Activated naive CD4-positive, alpha-beta T cell treated with anti-CD3 and anti-CD28 coated beads, Interleukin-2, amount 50 U/mL, for 24 hours (primary cell): ENCODE results near the gene GPC6.

ENCODE experiments used
- H3K27ac Mint-ChIP-seq: one replicate; pipeline ENCODE4 v1.8.0; 2021; ENCODE audit warnings: mild to moderate bottlenecking, mixed read lengths
- H3K27me3 Mint-ChIP-seq: one replicate; pipeline ENCODE4 v1.8.0; 2021; ENCODE audit warnings: mixed read lengths
- H3K36me3 Mint-ChIP-seq: one replicate; pipeline ENCODE4 v1.8.0; 2021; ENCODE audit warnings: mixed read lengths
- H3K4me1 Mint-ChIP-seq: one replicate; pipeline ENCODE4 v1.8.0; 2021; ENCODE audit warnings: mixed read lengths
- H3K4me3 Mint-ChIP-seq: one replicate; pipeline ENCODE4 v1.8.0; 2021; ENCODE audit warnings: mild to moderate bottlenecking, mixed read lengths
- H3K9me3 Mint-ChIP-seq: one replicate; pipeline ENCODE4 v1.8.0; 2021; ENCODE audit warnings: mixed read lengths

Gene GPC6

DNA sequence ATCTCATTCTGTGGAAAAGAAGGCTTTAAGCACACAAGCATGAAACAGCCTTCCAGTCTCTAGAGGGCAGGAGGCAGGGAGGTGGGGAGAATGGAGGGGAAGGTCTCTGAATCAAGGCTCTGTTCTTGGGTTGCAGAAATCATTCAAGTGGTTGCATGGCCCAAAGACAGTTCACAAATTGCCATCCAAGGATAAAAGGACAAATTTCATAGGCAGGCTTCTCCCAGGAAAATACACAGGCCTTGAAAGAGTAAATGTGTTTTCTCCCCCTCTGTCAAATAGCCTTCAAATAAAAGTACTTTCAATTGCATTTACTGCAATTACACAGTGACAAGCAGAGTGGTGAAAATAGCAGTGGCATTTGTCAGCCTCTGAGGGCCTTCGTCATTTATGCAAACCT lies 802.0 kb downstream of the GPC6 start:
- Mint-ChIP-seq H3K27ac (no peak overlapping the region), H3K36me3 (no peaks in the 10 kb centered on the region), H3K9me3 (no peaks in the 10 kb centered on the region), H3K27me3 (peaks cover 2% of the 10 kb centered on the region), H3K4me1 (no peaks in the 10 kb centered on the region), H3K4me3 (no peak overlapping the region)

DNA sequence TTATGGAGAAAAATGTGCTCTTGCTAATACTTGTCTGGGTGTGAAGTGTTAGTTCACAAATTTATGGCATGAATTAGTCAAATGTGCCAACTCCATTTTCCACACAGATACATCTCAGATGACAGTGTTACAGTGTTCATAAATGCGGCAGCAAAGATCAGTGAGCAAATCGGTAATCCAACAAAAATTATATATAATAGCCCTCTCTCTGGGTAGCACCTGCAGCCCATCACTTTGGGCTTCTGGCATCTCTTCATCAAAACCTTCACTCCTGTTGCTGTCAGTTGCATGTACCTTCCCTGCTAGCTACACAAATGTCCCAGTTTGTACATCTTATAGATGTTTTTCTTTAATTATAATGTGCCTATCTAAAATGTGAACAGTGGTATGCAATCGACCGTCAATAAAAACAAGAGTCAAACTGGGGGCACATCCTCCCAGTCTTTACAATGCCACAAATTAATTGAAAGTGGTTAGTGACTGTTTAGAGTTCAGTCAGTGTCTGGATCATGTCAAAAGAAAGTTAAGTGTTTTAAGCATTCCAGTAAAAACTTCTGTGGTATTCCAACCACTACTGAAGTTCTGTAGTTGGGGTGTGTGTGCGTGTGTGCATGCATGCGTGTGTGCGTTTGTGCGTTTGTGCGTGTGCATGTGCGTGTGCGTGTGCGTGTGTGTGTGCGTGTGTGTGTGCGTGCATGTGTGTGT lies 804.0 kb downstream of the GPC6 start:
- H3K27me3 Mint-ChIP-seq: peaks cover 2% of the 10 kb centered on the region
- no peaks in the 10 kb centered on the region for H3K9me3 Mint-ChIP-seq
- H3K36me3 Mint-ChIP-seq: no peaks in the 10 kb centered on the region
- H3K27ac Mint-ChIP-seq: no peak overlapping the region
- H3K4me1 Mint-ChIP-seq: no peaks in the 10 kb centered on the region
- H3K4me3 Mint-ChIP-seq: no peak overlapping the region

DNA sequence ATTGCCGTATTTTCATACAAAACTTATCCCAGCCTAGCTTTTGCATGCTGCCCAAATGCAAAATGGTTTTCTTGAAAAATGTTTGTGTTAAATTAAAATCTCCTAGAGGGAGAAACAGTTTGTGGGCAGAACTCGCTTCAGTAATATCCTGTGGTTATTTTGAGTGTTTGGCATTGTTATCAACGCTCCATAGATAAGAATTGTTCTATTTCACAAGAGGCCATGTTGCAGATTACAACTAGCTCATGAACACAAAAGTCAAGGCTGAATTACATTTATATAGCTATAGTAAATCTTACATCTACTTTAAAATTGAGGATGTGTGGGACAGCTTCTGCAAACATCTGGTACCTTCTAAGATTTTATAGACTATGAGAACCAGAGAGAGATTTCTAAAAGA lies 805.0 kb downstream of the GPC6 start:
- H3K9me3 Mint-ChIP-seq: no peaks in the 10 kb centered on the region
- H3K4me1 Mint-ChIP-seq: no peaks in the 10 kb centered on the region
- H3K27ac Mint-ChIP-seq: no peak overlapping the region
- H3K36me3 Mint-ChIP-seq: no peaks in the 10 kb centered on the region
- H3K4me3 Mint-ChIP-seq: no peak overlapping the region
- peaks cover 2% of the 10 kb centered on the region for H3K27me3 Mint-ChIP-seq

DNA sequence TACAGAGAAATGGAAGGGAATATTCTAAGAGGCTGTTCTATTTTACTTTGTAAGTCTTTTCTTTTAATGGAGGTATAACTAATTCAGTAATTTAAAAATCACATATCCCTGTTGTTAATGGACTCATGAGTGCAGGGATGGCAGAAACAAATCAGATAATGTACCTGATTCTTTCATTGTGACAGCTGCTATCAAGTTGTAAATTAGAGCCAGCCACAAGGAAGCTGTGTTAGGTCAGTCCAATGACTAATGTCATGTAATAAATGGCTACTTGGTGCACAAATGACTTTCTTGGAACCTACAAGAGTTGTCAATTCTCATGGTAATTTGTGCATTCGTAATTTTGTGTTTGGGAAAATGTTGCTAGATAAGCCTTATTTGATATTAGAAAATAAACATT lies 806.5 kb downstream of the GPC6 start:
- Mint-ChIP-seq H3K4me1 (no peaks in the 10 kb centered on the region), H3K27me3 (peaks cover 4% of the 10 kb centered on the region), H3K9me3 (no peaks in the 10 kb centered on the region), H3K36me3 (no peaks in the 10 kb centered on the region), H3K27ac (no peak overlapping the region), H3K4me3 (no peak overlapping the region)

DNA sequence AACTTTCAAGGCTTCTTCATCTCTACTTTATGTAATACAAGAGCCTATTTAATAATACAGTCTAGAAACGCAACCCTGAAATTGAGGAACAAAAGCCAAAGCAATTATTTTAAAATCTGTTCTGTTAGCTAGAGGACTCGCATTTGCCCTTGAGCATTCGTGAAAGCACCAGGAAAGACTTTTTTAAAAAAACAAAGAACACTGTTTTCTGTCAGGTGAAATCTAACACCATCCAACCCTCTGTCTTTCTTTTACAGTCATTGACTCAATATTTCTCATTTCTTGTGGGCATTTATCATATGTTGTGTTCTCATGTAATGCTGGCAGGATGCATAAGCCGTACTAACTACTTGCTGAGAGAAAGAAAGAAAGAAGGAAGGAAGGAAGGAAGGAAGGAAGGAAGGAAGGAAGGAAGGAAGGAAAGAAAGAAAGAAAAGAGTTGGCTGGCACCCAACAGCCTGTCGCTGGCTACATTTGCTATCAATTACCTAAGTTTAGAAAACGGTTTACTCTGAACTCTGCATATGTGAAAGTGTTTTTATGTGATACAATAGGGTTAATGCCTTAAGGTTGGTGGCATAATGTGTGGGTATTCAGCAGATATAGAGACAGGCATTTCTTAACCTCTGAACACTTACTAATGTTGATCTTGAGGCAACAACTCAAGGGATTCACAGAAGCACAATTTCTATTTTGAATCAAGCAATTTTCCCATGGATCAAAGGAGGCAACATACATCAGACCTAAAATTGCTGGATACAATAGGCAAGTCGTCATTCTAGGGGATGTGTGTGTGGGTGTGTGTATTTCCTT lies 807.4 kb downstream of the GPC6 start:
- H3K27ac Mint-ChIP-seq: no peak overlapping the region
- no peak overlapping the region for H3K4me3 Mint-ChIP-seq
- no peaks in the 10 kb centered on the region for H3K4me1 Mint-ChIP-seq
- H3K27me3 Mint-ChIP-seq: peaks cover 5% of the 10 kb centered on the region
- H3K36me3 Mint-ChIP-seq: no peaks in the 10 kb centered on the region
- no peaks in the 10 kb centered on the region for H3K9me3 Mint-ChIP-seq

DNA sequence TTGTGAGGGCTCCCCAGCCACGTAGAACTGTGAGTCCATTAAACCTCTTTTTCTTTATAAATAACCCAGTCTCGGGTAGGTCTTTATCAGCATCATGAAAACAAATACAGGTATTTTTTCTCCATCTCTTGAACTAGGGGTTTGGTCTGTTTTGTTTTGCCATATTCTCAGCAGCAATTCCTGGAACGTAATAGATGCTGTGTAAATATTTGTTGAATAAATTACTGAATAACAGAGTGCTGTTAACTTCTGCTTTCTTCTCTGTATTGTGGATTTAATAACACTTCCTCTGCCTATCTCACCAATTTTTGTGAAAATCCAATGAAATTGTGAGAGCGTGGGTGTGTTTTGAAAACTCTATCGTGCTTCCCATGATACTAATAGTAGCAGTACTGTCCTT lies 823.4 kb downstream of the GPC6 start:
- Mint-ChIP-seq H3K27ac (no peak overlapping the region), H3K4me3 (no peak overlapping the region), H3K4me1 (no peaks in the 10 kb centered on the region), H3K9me3 (no peaks in the 10 kb centered on the region), H3K36me3 (no peaks in the 10 kb centered on the region), H3K27me3 (peaks cover 14% of the 10 kb centered on the region)

DNA sequence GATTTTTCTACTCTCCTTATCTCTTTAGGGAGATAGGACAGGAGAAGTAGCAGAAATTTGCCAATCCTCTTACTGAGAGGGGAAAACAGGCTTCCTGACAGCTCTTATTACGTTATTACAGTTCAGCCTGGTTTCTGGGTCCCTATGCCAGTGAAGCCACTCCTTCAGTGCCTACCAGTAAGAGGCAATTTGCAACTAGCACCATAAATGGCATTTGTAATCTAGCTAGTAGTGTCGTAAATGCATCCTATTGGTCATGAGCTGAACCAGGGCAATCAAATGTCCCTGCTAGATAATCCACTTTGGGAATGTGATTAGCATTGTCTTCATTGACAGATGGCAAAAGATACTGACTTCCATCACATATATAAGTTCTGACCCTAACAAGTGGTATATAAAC lies 824.1 kb downstream of the GPC6 start:
- H3K9me3 Mint-ChIP-seq: no peaks in the 10 kb centered on the region
- H3K27ac Mint-ChIP-seq: no peak overlapping the region
- H3K4me1 Mint-ChIP-seq: no peaks in the 10 kb centered on the region
- no peaks in the 10 kb centered on the region for H3K36me3 Mint-ChIP-seq
- peaks cover 14% of the 10 kb centered on the region for H3K27me3 Mint-ChIP-seq
- H3K4me3 Mint-ChIP-seq: no peak overlapping the region

DNA sequence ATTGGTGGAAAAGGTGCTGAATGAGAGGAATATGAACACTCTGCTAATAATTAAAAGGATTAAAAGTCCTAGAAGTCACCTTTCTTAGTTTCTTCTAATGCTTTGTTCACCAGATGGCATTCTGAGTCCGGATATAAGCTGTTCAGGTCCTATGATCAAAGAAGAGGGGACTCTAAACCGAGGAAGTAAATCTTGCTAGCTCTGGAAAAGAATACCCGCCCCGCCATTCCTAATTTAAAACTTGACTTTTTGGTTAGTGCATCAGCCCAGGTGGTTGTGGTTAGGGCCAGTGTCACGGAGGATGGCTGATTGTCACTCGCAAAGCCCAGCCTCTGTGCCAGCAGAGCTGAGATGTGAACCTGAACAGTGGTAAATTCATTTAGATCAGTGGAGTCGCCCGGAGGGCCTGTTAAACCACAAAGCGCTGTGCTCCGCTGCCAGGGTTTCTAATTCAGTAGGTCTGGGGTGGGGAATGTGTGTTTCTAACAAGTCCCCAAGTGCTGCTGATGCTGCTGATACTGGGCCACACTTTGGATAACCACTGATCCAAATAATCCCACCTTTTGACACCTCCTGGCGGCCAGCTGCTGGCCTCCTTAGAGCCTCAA lies 827.5 kb downstream of the GPC6 start:
- no peak overlapping the region for H3K4me3 Mint-ChIP-seq
- peaks cover 11% of the 10 kb centered on the region for H3K27me3 Mint-ChIP-seq
- no peaks in the 10 kb centered on the region for H3K9me3 Mint-ChIP-seq
- no peaks in the 10 kb centered on the region for H3K4me1 Mint-ChIP-seq
- H3K27ac Mint-ChIP-seq: no peak overlapping the region
- H3K36me3 Mint-ChIP-seq: no peaks in the 10 kb centered on the region

DNA sequence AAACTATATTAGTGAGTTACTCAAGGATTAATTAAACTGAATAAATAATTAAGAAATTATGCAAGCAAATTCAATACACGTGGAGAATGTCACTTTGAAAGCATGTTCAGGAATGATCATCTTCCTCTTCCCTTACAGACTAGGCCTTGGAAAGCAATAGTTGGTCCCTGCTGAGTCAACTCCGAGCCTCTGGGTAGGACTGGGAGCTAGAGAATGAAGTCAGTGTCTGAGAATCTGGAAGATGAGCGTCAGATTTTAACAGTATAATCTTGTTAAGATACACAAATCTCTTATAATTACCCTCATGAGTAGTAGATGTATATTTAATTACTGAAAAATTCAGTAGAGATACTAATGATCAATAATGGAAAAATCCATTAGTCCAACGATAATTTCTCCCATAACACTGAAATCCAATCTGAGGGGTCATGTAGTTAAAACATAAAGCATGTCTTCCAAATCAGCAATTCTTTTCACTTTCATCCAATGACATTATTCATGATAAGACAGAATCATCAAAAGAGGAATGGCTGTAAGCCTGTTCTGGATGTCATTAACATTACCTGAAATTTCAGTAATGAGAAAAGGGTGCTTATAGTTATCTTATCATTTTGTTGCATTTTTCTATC lies 829.9 kb downstream of the GPC6 start:
- no peaks in the 10 kb centered on the region for H3K4me1 Mint-ChIP-seq
- no peak overlapping the region for H3K4me3 Mint-ChIP-seq
- no peaks in the 10 kb centered on the region for H3K9me3 Mint-ChIP-seq
- H3K27me3 Mint-ChIP-seq: peaks cover 9% of the 10 kb centered on the region
- H3K36me3 Mint-ChIP-seq: no peaks in the 10 kb centered on the region
- H3K27ac Mint-ChIP-seq: no peak overlapping the region

DNA sequence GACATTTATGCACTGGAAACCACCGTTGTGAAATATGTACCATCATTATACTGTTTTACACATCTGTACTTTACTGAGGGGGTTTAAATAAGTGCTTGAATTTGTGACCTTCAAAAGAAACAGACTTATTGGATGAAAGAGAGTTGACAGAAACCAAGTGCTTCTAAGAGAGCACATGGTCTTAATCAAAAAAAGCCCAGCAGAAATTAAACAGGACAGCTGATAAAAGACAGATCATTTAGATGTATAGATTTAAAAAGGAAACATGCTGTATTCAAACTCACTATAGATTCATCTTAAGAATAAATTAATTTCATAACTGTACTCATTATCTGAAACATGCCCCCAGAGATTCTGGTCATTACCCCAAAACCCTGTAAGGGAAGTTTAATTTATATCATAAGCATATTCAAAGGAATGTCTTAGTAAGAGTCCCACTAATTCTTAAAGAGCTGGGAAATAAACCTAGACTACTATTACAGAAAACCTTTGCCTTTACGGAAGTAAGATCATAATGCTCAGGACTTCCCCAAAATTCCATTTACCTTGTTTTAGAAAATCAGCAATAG lies 831.1 kb downstream of the GPC6 start:
- no peaks in the 10 kb centered on the region for H3K4me1 Mint-ChIP-seq
- H3K4me3 Mint-ChIP-seq: no peak overlapping the region
- H3K27ac Mint-ChIP-seq: no peak overlapping the region

DNA sequence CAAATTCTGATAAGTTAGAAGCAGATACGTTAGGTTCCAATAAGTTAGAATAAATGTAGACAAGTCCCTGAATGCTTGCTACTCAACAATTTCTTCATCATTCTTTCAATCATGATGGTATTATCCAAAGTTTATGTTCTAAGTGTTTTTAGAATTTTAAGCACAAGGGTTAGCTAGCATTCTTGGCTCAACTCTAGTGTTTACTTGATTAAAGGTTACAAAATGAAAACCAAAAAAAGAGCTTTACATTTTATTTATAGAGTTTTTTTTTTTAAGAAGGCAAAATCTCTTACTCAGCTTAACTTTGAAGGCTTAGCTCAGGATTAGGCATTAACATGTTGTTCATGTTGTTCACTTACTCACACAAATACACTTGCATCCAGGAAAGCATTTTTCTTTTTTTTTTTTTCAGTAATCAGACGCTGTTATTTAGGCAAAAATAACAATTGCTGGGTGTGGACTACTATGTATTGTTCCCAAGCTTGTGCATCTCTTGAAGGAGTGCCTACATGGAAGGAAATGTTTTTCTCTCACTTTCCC lies 832.3 kb downstream of the GPC6 start:
- H3K4me3 Mint-ChIP-seq: no peak overlapping the region
- no peak overlapping the region for H3K27ac Mint-ChIP-seq
- H3K36me3 Mint-ChIP-seq: no peaks in the 10 kb centered on the region
- H3K9me3 Mint-ChIP-seq: no peaks in the 10 kb centered on the region
- no peaks in the 10 kb centered on the region for H3K4me1 Mint-ChIP-seq
- H3K27me3 Mint-ChIP-seq: peaks cover 3% of the 10 kb centered on the region

More for the DNA sequence above, 831.1 kb downstream of the GPC6 start:
- Mint-ChIP-seq H3K27me3 (peaks cover 6% of the 10 kb centered on the region), H3K36me3 (no peaks in the 10 kb centered on the region), H3K9me3 (no peaks in the 10 kb centered on the region)

DNA sequence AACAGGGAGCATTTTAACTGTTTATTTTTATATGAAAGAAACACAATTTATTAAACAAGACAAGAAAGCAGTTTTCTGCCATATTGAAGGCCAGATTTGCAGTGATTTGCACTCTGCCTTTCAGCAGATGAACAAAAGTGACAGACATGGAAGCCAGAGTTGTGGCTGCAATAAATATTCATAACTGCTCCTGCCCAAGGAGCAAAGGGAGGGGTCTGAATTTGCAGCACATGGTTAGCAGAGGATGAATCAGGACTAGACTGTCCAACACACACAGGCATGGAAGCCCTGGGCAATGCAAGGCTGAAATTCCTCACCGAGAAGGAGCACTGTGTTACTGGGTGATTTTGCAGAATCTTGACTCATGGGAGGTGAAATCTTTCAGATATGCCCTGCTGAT lies 834.7 kb downstream of the GPC6 start:
- Mint-ChIP-seq H3K36me3 (no peaks in the 10 kb centered on the region), H3K9me3 (no peaks in the 10 kb centered on the region), H3K27me3 (peaks cover 1% of the 10 kb centered on the region), H3K27ac (peak overlapping the region; percentile 60), H3K4me1 (no peaks in the 10 kb centered on the region), H3K4me3 (no peak overlapping the region)

DNA sequence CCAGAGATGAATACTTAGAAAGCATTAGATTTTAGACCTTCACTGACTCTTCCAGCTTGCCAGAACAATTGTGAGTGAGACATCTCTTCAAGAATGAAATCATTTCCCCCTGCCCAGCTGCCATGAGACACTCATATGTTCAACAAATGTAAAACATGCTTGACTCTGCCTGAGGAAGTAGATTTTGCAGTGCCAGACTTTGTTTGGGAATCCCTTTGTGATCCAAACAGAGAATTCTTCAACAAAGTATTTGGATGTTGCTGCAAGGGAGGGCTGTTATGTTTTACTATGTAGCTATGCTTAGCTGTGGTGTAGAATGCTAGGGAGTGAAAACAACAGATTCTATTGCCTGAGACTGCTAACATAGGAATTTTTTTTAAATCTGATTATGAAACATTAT lies 836.5 kb downstream of the GPC6 start:
- Mint-ChIP-seq H3K27ac (no peak overlapping the region), H3K27me3 (peaks cover 1% of the 10 kb centered on the region), H3K4me3 (no peak overlapping the region), H3K4me1 (no peaks in the 10 kb centered on the region), H3K9me3 (no peaks in the 10 kb centered on the region), H3K36me3 (no peaks in the 10 kb centered on the region)

DNA sequence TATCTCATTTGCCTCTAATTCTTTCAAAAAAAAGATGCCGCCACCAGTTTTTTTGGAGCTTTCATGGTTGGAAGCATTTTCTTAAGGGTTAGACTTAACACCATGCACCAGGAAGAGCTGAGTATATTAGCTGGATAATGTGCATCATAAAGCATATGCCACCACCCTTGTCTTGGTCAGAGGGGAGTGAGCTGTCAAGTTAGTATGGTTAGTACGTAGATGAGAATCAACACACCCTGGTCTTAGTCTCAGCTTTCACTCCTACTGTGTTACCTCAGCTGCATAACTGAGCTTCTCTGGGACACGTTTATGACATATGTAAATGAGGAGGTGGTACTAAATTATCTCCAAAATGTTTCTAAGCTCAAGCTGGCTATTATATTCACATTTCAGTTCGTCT lies 837.2 kb downstream of the GPC6 start:
- peaks cover 7% of the 10 kb centered on the region for H3K27me3 Mint-ChIP-seq
- H3K9me3 Mint-ChIP-seq: no peaks in the 10 kb centered on the region
- no peak overlapping the region for H3K27ac Mint-ChIP-seq

DNA sequence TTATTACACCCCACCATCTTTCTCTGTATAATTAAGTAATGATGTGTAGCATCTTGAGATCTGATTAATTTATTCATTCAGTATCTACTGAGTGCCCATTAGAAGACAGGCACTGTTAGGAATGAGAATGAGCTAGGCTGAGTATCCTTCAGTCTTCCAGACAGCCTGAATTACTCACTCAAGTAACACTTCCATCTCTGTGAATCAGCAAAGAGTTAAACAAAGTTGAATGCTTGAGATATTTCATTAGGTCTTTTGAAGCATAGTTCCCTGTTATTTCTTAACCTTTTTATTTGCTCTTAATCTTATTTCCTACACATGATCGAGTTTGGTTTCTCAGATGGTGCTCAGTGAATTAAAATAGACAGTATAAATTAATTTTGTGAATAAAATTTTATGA lies 839.1 kb downstream of the GPC6 start:
- Mint-ChIP-seq H3K27ac (no peak overlapping the region), H3K4me1 (no peaks in the 10 kb centered on the region), H3K36me3 (no peaks in the 10 kb centered on the region), H3K4me3 (no peak overlapping the region), H3K9me3 (no peaks in the 10 kb centered on the region), H3K27me3 (peaks cover 7% of the 10 kb centered on the region)

More for the DNA sequence above, 837.2 kb downstream of the GPC6 start:
- Mint-ChIP-seq H3K4me1 (no peaks in the 10 kb centered on the region), H3K4me3 (no peak overlapping the region), H3K36me3 (no peaks in the 10 kb centered on the region)
